GM23248 (cell line): ENCODE measurements around the gene CHST8.

Source experiments
- EZH2 ChIP-seq: fragments of 200-600 bp; sonication (generic); IDR thresholded peaks from 2 replicates; pipeline ENCODE4 v1.6.1; 2018; ENCODE audit warnings: antibody characterized with exemption, mild to moderate bottlenecking; ENCODE audit not compliant: insufficient read depth, poor library complexity, severe bottlenecking
- EZH2phosphoT487 ChIP-seq: fragments of 200-600 bp; sonication (generic); IDR thresholded peaks from 2 replicates; pipeline ENCODE4 v1.6.1; 2018; ENCODE audit warnings: antibody characterized with exemption, moderate library complexity, mild to moderate bottlenecking, low read depth; ENCODE audit not compliant: insufficient read depth

- no peak for TF ChIP-seq EZH2
- TF ChIP-seq EZH2phosphoT487, result no peak
Observed at GRCh38 chr19:33771384-33772101, 149.8 kb downstream of the CHST8 start.
